GM13976 (cell line): ENCODE data around the gene TMPRSS4.
"Not testable (repeated sequence)": the region's sequence is repeated elsewhere in the genome, so short reads cannot be mapped to it uniquely, and the experiment has no call there.

ENCODE experiments used
- DNase-seq: peaks from one replicate; pipeline ENCODE4 v3.0.0; 2012; ENCODE audit warnings: low spot score
- in situ Hi-C: fragments of 300-500 bp; cut with MboI; formaldehyde crosslinking; loops from one replicate; pipeline ENCODE4 v1.12.0; 2022; ENCODE audit warnings: low sequenced_read_pairs, mixed read lengths, inconsistent platforms; ENCODE audit not compliant: unreplicated experiment
- TF ChIP-seq, protein P1 (sequence below): IDR thresholded peaks from 2 replicates; pipeline ENCODE4 v1.5.1; 2012; ENCODE audit warnings: borderline replicate concordance, mild to moderate bottlenecking; ENCODE audit not compliant: insufficient read depth; ENCODE audit errors: extremely low read depth, missing control alignments, control extremely low read depth

The TMPRSS4 gene

DNA sequence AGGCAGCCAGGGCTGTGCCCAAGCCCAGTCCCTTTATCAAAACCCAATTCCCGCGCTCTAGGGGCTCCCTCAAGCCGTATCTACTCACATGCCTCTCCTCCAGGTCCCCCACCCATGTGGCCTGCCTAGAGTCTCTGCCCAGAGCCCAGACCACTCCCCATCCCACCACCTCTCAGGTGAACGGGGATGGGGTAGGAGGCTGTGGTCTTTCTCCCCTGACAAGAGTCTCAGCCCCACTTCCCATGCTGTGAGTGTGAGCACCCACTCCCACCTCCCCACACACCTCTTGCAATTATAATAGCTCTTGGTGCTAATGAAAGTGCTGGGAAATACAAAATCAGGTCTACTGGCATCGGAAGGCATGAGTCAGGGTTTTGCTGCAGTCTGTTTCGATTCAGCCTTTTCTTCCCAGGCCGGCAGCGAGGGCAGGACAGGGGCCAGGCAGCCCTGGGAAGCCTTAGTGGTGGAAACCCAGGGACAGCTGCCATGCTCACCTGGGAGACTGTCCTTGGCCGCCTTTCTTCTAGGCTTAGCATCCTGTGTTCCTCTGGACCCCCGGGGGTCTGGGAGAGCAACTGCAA is 16.7 kb upstream of the TMPRSS4 start:
- TF ChIP-seq, protein P1, sequence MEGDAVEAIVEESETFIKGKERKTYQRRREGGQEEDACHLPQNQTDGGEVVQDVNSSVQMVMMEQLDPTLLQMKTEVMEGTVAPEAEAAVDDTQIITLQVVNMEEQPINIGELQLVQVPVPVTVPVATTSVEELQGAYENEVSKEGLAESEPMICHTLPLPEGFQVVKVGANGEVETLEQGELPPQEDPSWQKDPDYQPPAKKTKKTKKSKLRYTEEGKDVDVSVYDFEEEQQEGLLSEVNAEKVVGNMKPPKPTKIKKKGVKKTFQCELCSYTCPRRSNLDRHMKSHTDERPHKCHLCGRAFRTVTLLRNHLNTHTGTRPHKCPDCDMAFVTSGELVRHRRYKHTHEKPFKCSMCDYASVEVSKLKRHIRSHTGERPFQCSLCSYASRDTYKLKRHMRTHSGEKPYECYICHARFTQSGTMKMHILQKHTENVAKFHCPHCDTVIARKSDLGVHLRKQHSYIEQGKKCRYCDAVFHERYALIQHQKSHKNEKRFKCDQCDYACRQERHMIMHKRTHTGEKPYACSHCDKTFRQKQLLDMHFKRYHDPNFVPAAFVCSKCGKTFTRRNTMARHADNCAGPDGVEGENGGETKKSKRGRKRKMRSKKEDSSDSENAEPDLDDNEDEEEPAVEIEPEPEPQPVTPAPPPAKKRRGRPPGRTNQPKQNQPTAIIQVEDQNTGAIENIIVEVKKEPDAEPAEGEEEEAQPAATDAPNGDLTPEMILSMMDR, result no peak
- DNase-seq, result no peak
- in situ Hi-C loops, result no loop called here

- in situ Hi-C loops, result no loop called here
- TF ChIP-seq, protein P1, result no peak
- no peak for DNase-seq
Observed at GRCh38 chr11:118060869-118061268, 16.0 kb upstream of the TMPRSS4 start.

DNA sequence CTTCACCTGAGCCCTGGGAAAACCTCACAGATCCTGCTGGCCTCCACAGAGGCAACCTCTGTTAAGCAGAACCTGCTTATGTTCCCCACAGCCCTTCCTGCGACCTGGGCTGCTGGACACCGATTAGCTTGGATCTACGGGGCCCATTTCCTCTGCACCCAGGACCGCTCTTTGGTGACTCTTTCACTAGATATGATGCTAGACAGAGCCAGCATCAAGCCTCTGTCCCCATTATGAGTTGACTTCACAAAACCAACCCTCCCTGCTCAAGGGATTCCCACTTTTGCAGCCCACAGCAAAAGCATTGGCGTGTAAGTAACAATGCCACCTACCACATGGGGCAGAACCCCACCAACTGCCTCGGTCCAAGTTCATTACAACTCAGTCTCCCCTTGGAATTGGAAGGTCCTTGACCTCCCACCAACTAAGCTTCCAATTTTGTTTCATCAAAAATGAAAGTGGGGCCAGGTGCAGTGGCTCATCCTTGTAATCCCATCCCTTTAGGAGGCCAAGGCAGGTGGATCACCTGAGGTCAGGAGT is 15.2 kb upstream of the TMPRSS4 start:
- no peak for DNase-seq
- in situ Hi-C loops, result no loop called here
- TF ChIP-seq, protein P1, result no peak

GRCh38 chr11:118062181-118062580 is 14.7 kb upstream of the TMPRSS4 start:
- DNase-seq, in situ Hi-C loops: not testable (repeated sequence)

DNA sequence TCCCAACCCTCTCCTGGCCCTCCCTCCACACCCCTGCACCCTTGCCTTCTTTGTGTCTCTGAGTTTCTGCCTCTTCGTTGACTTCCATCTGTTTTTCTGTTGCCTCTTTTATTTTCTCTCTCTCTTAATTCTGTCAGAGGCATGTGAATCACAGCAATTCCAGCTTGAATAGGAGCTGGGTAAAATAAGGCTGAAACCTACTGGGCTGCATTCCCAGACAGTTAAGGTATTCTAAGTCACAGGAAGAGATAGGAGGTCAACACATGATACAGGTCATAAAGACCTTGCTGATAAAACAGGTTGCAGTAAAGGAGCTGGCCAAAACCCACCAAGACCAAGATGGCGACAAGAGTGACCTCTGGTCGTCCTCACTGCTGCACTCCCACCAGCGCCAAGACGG is 14.2 kb upstream of the TMPRSS4 start:
- in situ Hi-C loops, DNase-seq: not testable (repeated sequence)

DNA sequence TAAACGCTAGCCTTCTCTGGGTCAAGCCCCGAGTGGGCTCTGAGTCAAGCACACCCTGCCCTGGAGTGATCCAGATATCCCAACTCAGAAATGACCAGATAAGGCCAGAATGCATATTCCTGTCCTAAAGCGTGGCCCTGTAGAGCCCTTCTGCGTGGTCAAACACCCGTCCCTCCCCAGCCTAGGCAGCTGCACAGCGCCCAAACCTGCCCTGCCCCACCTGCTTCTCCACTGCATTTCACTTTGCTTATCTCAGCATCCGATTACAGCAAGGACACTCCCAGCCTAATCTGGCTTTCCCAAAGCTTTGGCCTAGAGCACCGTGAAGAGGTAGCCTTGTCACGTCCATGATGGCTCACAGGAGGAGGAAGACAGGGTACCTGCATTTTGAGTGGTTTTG is 11.9 kb upstream of the TMPRSS4 start:
- no peak for DNase-seq
- TF ChIP-seq, protein P1, result no peak
- in situ Hi-C loops, result no loop called here

DNA sequence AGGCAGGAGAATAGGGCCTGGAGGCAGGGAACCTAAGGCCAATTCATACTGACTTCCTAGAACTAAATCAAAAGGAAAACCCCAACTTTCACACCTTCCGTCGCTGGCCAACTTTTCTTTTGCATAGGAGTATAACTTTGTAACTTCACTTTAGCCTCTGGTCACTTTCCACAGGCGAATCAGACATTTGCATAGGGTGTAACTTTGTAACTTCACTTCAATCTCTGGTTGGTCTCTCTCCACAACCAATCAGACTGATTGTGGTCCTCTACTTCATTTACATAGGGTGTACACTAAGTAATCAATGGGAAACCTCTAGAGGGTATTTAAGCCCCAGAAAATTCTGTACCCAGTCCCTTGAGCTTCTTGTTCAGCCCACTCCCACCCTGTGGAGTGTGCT is 11.5 kb upstream of the TMPRSS4 start:
- TF ChIP-seq, protein P1, result no peak
- in situ Hi-C loops, result no loop called here
- DNase-seq, result no peak

DNA sequence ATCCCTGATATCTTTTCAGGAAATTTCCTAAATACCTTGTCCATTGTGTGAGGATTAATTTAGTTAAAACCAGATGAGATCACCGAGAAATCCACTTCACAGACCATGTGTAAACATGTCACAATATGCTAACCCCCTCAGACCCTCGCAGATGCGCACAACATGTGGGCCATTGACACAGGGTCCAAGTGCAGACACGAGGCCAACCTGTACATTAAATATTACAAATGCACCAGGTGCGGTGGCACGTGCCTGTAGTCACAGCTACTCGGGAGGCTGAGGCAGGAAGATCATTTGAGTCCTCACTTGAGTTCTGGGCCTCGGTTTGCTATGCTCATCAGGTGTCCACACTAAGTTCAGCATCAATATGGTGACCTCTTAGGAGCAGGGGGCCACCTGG is 9.9 kb upstream of the TMPRSS4 start:
- no peak for DNase-seq
- in situ Hi-C loops, result no loop called here
- TF ChIP-seq, protein P1, result no peak
